ENCODE data around the gene TRANK1. TPM values are rescaled to one million over a fixed set of nuclear protein-coding genes. Genes with fewer than 3 reads are reported as not detected.

The TRANK1 gene
- total RNA-seq, 1 donor from 2014 or later, result 0.51 TPM

DNA sequence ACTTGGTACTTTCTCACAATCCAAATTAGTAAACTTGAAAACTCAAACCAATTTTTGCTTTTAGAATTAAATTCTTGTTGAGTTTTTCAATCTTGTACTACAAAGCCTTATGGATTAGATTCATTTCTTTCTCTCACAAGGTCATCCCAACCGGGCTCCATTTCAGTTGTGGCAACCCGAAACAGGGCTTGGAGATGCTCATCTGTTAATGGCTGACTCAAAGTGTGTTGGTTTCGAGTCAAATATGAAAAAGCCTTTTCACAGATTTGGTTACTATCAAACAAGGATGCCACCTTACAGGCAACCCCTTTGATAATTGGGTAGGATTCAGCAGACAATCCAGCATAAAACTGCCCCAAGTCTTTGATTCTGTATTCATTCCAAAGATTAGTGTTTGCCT, 46.3 kb upstream of the TRANK1 start:
- Mint-ChIP-seq H3K36me3 (ENCODE audit: unreplicated experiment) (no peaks in the 10 kb centered on the region), H3K4me1 (ENCODE audit: low read depth, unreplicated experiment) (peaks cover 27% of the 10 kb centered on the region), H3K9me3 (ENCODE audit: unreplicated experiment) (peaks cover 2% of the 10 kb centered on the region), H3K27ac (ENCODE audit: unreplicated experiment) (no peak overlapping the region), H3K4me3 (ENCODE audit: unreplicated experiment) (no peak overlapping the region), H3K27me3 (ENCODE audit: unreplicated experiment) (no peaks in the 10 kb centered on the region)
- TF ChIP-seq, protein P1, sequence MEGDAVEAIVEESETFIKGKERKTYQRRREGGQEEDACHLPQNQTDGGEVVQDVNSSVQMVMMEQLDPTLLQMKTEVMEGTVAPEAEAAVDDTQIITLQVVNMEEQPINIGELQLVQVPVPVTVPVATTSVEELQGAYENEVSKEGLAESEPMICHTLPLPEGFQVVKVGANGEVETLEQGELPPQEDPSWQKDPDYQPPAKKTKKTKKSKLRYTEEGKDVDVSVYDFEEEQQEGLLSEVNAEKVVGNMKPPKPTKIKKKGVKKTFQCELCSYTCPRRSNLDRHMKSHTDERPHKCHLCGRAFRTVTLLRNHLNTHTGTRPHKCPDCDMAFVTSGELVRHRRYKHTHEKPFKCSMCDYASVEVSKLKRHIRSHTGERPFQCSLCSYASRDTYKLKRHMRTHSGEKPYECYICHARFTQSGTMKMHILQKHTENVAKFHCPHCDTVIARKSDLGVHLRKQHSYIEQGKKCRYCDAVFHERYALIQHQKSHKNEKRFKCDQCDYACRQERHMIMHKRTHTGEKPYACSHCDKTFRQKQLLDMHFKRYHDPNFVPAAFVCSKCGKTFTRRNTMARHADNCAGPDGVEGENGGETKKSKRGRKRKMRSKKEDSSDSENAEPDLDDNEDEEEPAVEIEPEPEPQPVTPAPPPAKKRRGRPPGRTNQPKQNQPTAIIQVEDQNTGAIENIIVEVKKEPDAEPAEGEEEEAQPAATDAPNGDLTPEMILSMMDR (IDR thresholded peaks at IDR 0.05; ENCODE audit: partially characterized antibody, unreplicated experiment), result no peak
- no peak for DNase-seq

DNA sequence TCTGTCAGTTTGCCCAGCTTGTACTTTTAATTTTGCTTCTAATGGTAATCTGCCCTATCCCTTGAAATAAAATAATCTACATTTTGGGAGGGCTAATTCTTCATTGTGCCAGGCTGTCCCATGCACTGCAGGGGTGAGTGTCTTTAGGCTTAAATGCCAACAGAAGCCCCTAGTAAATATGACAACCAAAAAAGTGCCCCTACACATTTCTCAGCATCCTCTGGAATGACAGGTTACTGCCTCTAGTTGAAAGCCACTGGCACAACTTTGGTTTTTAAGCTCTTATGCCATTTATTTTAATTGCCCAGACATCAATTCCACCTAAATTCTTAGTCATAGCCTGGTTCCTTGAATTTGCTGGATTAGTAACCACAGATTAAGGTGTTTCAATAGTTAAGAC, 44.7 kb upstream of the TRANK1 start:
- Mint-ChIP-seq H3K4me3 (ENCODE audit: unreplicated experiment) (peak overlapping the region; percentile 63), H3K27me3 (ENCODE audit: unreplicated experiment) (no peaks in the 10 kb centered on the region), H3K9me3 (ENCODE audit: unreplicated experiment) (peaks cover 2% of the 10 kb centered on the region), H3K27ac (ENCODE audit: unreplicated experiment) (no peak overlapping the region), H3K4me1 (ENCODE audit: low read depth, unreplicated experiment) (peaks cover 27% of the 10 kb centered on the region), H3K36me3 (ENCODE audit: unreplicated experiment) (no peaks in the 10 kb centered on the region)
- no peak for DNase-seq
- TF ChIP-seq, protein P1 (IDR thresholded peaks at IDR 0.05; ENCODE audit: partially characterized antibody, unreplicated experiment), result no peak

DNA sequence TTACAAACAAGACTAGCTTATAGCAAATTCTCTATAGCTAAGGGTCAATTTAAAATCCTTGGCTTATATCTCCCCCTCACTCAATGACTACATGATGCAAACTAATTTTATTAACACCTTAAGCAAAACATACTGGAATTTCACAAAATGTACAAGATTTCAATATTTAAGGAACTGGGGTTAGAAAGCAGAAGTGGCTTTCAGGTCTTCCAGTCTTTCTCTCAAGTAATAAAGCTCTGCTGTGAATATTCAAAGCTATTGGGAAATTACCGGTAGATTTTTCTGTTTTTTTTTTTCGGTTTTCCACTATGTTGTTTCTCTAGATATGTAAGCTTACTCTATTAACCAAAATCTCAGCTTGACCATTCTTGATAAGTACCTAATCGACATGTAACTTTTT, 44.2 kb upstream of the TRANK1 start:
- DNase-seq, result no peak
- H3K9me3 Mint-ChIP-seq (ENCODE audit: unreplicated experiment), result peaks cover 2% of the 10 kb centered on the region
- peak overlapping the region; percentile 63 for H3K4me3 Mint-ChIP-seq (ENCODE audit: unreplicated experiment)
- H3K4me1 Mint-ChIP-seq (ENCODE audit: low read depth, unreplicated experiment), result peaks cover 27% of the 10 kb centered on the region
- TF ChIP-seq, protein P1 (IDR thresholded peaks at IDR 0.05; ENCODE audit: partially characterized antibody, unreplicated experiment), result no peak
- peaks cover 4% of the 10 kb centered on the region for H3K36me3 Mint-ChIP-seq (ENCODE audit: unreplicated experiment)
- no peak overlapping the region for H3K27ac Mint-ChIP-seq (ENCODE audit: unreplicated experiment)
- no peaks in the 10 kb centered on the region for H3K27me3 Mint-ChIP-seq (ENCODE audit: unreplicated experiment)

GRCh38 chr3:36988356-36988755, 43.5 kb upstream of the TRANK1 start:
- H3K4me3 Mint-ChIP-seq (ENCODE audit: unreplicated experiment), result peak overlapping the region; percentile 47
- TF ChIP-seq, protein P1 (IDR thresholded peaks at IDR 0.05; ENCODE audit: partially characterized antibody, unreplicated experiment), result no peak
- no peak for DNase-seq
- H3K4me1 Mint-ChIP-seq (ENCODE audit: low read depth, unreplicated experiment), result peaks cover 27% of the 10 kb centered on the region
- H3K27me3 Mint-ChIP-seq (ENCODE audit: unreplicated experiment), result no peaks in the 10 kb centered on the region
- no peak overlapping the region for H3K27ac Mint-ChIP-seq (ENCODE audit: unreplicated experiment)
- peaks cover 4% of the 10 kb centered on the region for H3K36me3 Mint-ChIP-seq (ENCODE audit: unreplicated experiment)
- peaks cover 2% of the 10 kb centered on the region for H3K9me3 Mint-ChIP-seq (ENCODE audit: unreplicated experiment)

DNA sequence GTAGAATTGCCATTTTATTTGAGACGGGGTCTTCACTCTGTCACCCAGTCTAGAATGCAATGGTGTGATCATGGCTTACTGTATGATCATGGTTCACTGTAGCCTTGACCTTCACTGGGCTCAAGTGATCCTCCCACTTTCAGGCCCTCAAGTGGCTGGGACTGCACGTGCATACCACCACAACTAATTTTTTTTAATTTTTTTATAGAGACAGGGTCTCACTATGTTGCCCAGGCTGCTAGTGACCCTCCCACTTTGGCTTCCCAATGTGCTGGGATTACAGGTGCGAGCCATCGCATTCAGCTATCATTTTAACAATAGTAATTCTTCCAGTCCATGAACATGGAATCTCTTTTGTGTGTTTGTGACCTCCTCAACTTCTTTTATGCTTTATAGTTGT, 36.2 kb upstream of the TRANK1 start:
- TF ChIP-seq, protein P1 (IDR thresholded peaks at IDR 0.05; ENCODE audit: partially characterized antibody, unreplicated experiment), result no peak
- Mint-ChIP-seq H3K9me3 (ENCODE audit: unreplicated experiment) (no peaks in the 10 kb centered on the region), H3K4me3 (ENCODE audit: unreplicated experiment) (no peak overlapping the region), H3K27ac (ENCODE audit: unreplicated experiment) (no peak overlapping the region), H3K27me3 (ENCODE audit: unreplicated experiment) (no peaks in the 10 kb centered on the region), H3K4me1 (ENCODE audit: low read depth, unreplicated experiment) (no peaks in the 10 kb centered on the region), H3K36me3 (ENCODE audit: unreplicated experiment) (peaks cover 27% of the 10 kb centered on the region)
- no peak for DNase-seq

Measured in glutamatergic neuron (in vitro differentiated cells).